GM10248 (cell line): ENCODE results near the gene ANKMY1.

Experiments
- CTCF ChIA-PET: fragments of 300-600 bp; sonication (Branson Sonifier 250); formaldehyde crosslinking; extraction: SDS; loops from one replicate; lab custom pipeline; 2021; ENCODE audit warnings: antibody characterized with exemption; lab: Yijun Ruan, JAX
- POLR2A ChIA-PET: fragments of 350-650 bp; sonication (Branson Sonifier 250); formaldehyde crosslinking; extraction: SDS; loops from one replicate; lab custom pipeline; 2020; ENCODE audit warnings: antibody characterized with exemption; lab: Yijun Ruan, JAX
- DNase-seq: peaks from one replicate; pipeline ENCODE4 v3.0.0; 2012; ENCODE audit errors: extremely low spot score
- TF ChIP-seq, protein P1 (sequence below): IDR thresholded peaks from 2 replicates; pipeline ENCODE4 v1.5.1; 2012; ENCODE audit warnings: mild to moderate bottlenecking, low read depth; ENCODE audit errors: extremely low read depth, missing control alignments, control extremely low read depth

Gene ANKMY1

DNA sequence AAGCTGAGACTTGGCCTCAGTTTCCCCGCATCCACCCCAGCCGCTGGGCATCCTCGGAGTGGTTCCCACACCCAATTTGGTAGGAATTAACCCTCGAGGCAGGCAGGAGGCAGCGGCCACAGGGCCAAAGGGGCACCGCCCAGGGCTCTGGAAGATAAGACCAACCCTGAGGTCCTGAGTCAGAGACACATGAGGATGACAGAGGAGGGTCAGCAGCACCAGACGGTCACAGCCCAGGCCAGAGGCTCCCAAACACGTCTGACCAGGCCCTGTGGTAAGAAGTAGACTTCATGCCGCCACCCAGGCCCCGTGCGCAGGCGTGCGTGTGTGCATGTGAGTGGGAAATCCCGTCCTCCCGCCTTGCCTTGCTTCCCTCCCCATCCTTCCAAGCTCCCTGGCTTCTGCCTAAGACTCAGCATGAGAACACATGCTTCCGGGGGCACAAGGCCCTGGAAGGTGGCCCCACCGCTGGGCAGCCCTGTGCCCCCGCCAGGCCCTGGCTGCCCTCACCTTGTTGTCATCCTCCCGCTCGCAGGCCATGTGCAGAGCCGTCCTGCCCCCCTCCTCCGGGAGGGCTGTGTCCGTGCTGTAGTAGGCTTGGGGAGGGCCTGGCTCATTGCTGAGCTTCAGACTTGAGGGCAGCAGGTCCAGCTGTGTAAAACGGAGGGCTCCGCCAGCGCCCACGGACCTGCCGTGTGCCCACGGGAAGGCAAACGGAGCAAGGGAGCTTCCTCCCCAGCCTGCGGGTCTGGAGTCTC is 46.3 kb downstream of the ANKMY1 start:
- ChIA-PET CTCF (interaction anchor here (1.2 to 3.3 kb wide), 3 partner anchors 11 to 329 kb away, joined by 3 to 35 read pairs (median 3); no protein-coding TSS in a partner anchor), POLR2A (no interaction called here)
- TF ChIP-seq, protein P1, sequence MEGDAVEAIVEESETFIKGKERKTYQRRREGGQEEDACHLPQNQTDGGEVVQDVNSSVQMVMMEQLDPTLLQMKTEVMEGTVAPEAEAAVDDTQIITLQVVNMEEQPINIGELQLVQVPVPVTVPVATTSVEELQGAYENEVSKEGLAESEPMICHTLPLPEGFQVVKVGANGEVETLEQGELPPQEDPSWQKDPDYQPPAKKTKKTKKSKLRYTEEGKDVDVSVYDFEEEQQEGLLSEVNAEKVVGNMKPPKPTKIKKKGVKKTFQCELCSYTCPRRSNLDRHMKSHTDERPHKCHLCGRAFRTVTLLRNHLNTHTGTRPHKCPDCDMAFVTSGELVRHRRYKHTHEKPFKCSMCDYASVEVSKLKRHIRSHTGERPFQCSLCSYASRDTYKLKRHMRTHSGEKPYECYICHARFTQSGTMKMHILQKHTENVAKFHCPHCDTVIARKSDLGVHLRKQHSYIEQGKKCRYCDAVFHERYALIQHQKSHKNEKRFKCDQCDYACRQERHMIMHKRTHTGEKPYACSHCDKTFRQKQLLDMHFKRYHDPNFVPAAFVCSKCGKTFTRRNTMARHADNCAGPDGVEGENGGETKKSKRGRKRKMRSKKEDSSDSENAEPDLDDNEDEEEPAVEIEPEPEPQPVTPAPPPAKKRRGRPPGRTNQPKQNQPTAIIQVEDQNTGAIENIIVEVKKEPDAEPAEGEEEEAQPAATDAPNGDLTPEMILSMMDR: no peak
- DNase-seq: no peak

DNA sequence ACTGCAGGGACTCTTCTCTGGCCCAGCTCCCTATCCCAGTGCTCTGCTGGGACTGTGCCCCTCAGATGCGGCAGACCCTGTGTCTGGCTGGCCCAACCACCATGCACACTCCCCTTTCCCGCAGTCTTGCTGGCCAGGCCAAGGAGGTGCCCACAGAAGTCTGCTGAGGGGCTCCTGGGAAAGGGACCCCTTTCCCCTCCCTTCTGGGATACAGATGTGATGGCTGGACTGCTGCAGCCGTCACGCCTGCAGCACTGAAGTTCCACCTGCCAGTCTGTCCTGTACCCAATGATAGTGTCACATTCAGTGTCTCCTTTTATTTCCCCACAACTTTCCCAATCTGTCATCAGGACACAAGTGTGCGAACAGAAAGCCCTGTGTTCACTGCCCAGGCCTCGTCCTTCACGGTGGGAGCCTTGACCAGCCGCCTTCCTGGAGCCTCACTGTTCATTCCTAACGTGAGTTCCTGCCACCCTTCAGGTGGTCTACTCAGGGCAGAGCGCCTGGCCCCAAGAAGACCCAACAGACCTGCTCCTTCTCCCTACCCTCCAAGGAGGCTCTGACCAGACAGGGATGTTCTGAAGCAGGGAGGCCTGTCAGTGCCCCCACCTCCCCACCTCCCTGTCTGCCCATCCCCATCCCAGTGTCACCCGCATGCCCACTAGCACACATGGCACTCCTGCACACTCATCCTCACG is 47.1 kb downstream of the ANKMY1 start:
- DNase-seq: no peak
- POLR2A ChIA-PET: no interaction called here
- TF ChIP-seq, protein P1: no peak
- CTCF ChIA-PET: no interaction called here

DNA sequence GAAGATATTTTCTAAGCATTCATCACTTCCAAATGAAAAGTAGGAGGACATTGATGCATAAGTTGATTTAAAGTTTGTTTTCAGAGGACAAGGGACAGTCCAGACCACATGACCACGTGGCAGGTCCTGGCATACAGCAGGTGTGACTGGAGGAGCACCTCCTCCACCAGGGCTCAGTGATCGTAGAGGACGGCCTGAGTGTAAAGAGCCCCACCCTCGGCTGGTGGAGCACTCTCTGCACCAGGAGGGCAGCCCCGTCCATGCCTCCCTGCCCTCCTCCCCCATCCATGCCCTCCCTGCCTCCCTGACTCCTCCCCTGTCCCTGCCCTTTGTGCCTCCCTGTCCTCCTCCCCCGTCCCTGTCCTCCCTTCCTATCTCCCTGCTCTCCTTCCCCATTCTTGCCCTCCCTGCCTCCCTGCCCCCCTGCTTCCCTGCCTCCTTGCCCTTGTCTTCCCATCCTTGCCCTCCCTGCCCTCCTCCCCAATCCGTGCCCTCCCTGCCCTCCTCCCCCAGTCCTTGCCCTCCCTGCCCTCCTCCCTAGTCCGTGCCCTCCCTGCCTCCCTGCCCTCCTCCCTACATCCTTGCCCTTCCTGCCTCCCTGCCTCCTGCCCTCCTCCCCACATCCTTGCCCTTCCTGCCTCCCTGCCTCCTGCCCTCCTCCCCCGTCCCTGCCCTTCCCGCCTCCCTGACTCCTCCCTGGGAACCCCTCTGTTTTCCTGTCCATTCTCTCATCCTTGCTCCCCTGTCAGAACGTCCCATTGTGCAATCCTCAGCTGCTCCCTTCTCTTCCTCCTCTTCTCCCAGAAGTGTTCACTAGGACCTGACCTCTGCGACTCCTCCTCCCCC is 47.9 kb downstream of the ANKMY1 start:
- ChIA-PET CTCF (no interaction called here), POLR2A (no interaction called here)
- TF ChIP-seq, protein P1: no peak
- DNase-seq: no peak

DNA sequence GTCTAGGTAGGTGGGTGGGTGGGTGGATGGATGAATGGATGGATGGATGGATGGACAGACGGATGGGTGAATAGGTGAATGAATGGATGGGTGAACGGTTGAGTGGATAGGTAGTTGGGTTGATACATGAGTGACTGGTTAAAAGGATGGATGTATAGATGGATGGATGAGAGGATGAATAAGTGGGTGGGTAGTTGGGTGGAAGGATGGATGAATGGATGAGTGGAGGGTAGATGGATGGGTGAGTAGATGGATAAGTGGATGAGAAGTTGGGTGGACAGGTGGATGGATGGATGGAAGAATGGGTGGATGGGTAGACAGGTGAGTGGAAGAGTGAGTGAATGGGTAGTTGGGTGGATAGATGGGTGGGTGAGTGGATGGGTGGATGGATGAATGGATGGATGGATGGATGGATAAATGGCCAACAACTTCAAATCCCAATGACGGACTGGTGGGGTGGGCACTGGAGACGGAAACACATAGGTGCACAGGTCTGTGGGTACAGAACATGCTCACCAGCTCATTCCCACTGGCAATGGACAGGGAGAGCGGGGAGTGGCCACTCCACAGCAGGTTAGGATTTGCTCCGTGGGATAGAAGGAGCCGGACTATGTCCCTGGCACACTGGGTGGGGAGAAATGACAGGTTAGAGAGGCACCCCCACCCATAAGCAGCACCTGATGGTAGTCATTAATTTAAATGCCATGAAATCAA is 48.8 kb downstream of the ANKMY1 start:
- POLR2A ChIA-PET: no interaction called here
- TF ChIP-seq, protein P1: no peak
- DNase-seq: no peak
- CTCF ChIA-PET: interaction anchor here (1.5 kb wide), 1 partner anchor 14 kb away, joined by 4 read pairs; no protein-coding TSS in a partner anchor

DNA sequence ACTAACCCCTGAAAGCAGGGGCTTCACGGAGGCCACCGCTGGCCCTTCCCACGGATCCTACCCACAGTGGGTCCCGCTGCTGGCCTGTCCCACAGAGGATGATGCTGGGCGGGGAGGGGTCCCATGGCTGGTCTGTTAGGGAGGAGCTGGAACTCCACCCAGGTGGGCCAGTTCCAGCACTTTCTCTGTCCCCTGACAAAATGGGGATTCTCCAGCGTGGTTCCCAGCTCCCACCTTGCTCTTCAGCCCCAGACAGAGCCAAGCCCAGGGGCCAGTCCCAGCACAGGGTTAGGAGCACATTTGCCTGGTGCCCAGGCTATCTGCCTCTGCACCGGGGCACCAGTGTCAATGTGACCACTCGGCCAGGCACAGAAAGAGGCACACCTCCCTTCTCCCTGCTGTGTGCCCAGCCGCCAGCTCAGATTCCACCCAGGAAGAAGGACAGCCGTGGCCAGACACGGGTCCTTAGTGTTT is 50.0 kb downstream of the ANKMY1 start:
- TF ChIP-seq, protein P1: no peak
- ChIA-PET POLR2A (no interaction called here), CTCF (interaction anchor here (1.5 kb wide), 1 partner anchor 13 kb away, joined by 4 read pairs; no protein-coding TSS in a partner anchor)

More for the DNA sequence above, 50.0 kb downstream of the ANKMY1 start:
- no peak for DNase-seq
